ENCODE results near the gene TRAIP. TPM values are rescaled to one million over a fixed set of nuclear protein-coding genes. Genes with fewer than 3 reads are reported as not detected.
"Not testable (repeated sequence)": the region's sequence is repeated elsewhere in the genome, so short reads cannot be mapped to it uniquely, and the experiment has no call there.

Gene TRAIP, protein sequence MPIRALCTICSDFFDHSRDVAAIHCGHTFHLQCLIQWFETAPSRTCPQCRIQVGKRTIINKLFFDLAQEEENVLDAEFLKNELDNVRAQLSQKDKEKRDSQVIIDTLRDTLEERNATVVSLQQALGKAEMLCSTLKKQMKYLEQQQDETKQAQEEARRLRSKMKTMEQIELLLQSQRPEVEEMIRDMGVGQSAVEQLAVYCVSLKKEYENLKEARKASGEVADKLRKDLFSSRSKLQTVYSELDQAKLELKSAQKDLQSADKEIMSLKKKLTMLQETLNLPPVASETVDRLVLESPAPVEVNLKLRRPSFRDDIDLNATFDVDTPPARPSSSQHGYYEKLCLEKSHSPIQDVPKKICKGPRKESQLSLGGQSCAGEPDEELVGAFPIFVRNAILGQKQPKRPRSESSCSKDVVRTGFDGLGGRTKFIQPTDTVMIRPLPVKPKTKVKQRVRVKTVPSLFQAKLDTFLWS
- total RNA-seq (2021; ENCODE audit: unreplicated experiment) (18.5 TPM), Bru-seq, nascent RNA (percentile 54 among the genes with signal in this experiment), BruChase-seq, experiment 1, labeled RNA remaining after a 2-hour chase (percentile 57 among the genes with signal in this experiment), BruChase-seq, experiment 2, labeled RNA remaining after a 6-hour chase (percentile 54 among the genes with signal in this experiment)
- 8.2 TPM for polyA plus RNA-seq (2012; ENCODE audit: insufficient read length)
- long read RNA-seq, transcript TRAIP-201 (15 exons, 2,028 nt): major isoform, 13 of 29 reads
- long read RNA-seq, partial matches to known transcripts: 2 of 29 reads
- long read RNA-seq, other reads (novel, unspliced or antisense): 14 of 29 reads

- CTCF ChIA-PET: no interaction called here
- Histone ChIP-seq H3K9me3 (ENCODE audit: control insufficient read depth, insufficient read depth, low read depth, low read length) (no peaks in the 10 kb centered on the region), H3K4me1 (ENCODE audit: control insufficient read depth, insufficient read depth, low read length) (peaks cover 5% of the 10 kb centered on the region; the same call in 1 of the 2 replicates), H3K27me3 (ENCODE audit: control insufficient read depth, insufficient read depth, low read length) (no peaks in the 10 kb centered on the region), H3K36me3 (ENCODE audit: control insufficient read depth, insufficient read depth, low read length) (peaks cover 2% of the 10 kb centered on the region; the same call in 1 of the 2 replicates), H3K4me3 (ENCODE audit: low read depth in 2 of 2, low read length in 2 of 2) (peak within 1 kb of the TSS; percentile 75 to 84), H3K27ac (ENCODE audit: low read length) (peak within 1 kb of the TSS; percentile 87)
- ATAC-seq (peak; percentile 99), DNase-seq (ENCODE audit: low read depth, low spot score) (peak; percentile 76)
- TF ChIP-seq TCF7L2 (IDR thresholded peaks at IDR 0.05; ENCODE audit: low read depth, low read length) (no peak), POLR2AphosphoS5 (IDR thresholded peaks at IDR 0.05; ENCODE audit: low read depth, low read length) (peak; percentile 65), SIN3A (IDR thresholded peaks at IDR 0.05; ENCODE audit: borderline replicate concordance, insufficient read depth, low read depth, low read length) (peak; percentile 90; the same call in 1 of the 2 replicates)
- TF ChIP-seq, protein P1, sequence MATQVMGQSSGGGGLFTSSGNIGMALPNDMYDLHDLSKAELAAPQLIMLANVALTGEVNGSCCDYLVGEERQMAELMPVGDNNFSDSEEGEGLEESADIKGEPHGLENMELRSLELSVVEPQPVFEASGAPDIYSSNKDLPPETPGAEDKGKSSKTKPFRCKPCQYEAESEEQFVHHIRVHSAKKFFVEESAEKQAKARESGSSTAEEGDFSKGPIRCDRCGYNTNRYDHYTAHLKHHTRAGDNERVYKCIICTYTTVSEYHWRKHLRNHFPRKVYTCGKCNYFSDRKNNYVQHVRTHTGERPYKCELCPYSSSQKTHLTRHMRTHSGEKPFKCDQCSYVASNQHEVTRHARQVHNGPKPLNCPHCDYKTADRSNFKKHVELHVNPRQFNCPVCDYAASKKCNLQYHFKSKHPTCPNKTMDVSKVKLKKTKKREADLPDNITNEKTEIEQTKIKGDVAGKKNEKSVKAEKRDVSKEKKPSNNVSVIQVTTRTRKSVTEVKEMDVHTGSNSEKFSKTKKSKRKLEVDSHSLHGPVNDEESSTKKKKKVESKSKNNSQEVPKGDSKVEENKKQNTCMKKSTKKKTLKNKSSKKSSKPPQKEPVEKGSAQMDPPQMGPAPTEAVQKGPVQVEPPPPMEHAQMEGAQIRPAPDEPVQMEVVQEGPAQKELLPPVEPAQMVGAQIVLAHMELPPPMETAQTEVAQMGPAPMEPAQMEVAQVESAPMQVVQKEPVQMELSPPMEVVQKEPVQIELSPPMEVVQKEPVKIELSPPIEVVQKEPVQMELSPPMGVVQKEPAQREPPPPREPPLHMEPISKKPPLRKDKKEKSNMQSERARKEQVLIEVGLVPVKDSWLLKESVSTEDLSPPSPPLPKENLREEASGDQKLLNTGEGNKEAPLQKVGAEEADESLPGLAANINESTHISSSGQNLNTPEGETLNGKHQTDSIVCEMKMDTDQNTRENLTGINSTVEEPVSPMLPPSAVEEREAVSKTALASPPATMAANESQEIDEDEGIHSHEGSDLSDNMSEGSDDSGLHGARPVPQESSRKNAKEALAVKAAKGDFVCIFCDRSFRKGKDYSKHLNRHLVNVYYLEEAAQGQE (IDR thresholded peaks at IDR 0.05; ENCODE audit: insufficient read depth in 1 of 2, low read depth in 2 of 2, low read length in 1 of 2): no peak
- in situ Hi-C loops (cut with HindIII; ENCODE audit: low pct_unique_long_range_greater_than_20kb, low sequenced_read_pairs): no loop called here
- POLR2A ChIA-PET: no interaction called here
- BruUV-seq (replicated peaks): no TSS peak
- intact Hi-C loops (cut with micrococcal nuclease; ENCODE audit: unreplicated experiment): no loop called here
Measured at GRCh38 chr3:49856181-49857005, at the start of gene TRAIP. TSS of gene TRAIP (minus strand) at chr3:49856564. CDS start at chr3:49856453, 111 bp downstream.

DNA sequence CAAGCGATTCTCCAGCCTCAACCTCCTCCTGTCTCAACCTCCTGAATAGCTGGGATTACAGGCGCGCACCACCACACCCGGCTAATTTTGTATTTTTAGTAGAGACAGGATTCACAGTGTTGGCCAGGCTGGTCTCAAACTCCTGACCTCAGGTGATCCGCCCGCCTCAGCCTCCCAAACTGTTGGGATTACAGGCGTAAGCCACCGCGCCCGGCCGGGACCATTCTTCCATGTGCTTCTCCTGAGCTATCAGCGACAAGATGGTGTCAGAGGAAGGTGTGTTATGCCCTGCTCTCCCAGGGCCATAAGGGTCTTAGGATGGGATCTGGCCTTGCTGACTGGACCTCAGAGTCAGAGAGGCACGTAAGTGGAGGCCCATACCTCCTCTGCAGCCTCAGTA is 48.1 kb upstream of the TRAIP start:
- in situ Hi-C loops (cut with HindIII; ENCODE audit: low pct_unique_long_range_greater_than_20kb, low sequenced_read_pairs); DNase-seq (ENCODE audit: low read depth, low spot score); H3K36me3 ChIP-seq (ENCODE audit: control insufficient read depth, insufficient read depth, low read length); POLR2A ChIA-PET; H3K9me3 ChIP-seq (ENCODE audit: control insufficient read depth, insufficient read depth, low read depth, low read length); intact Hi-C loops (cut with micrococcal nuclease; ENCODE audit: unreplicated experiment); H3K4me3 ChIP-seq (ENCODE audit: low read depth in 2 of 2, low read length in 2 of 2); H3K27me3 ChIP-seq (ENCODE audit: control insufficient read depth, insufficient read depth, low read length); ATAC-seq; BruUV-seq (replicated peaks): not testable (repeated sequence)
- CTCF ChIA-PET: interaction anchor here (0.7 kb wide), 1 partner anchor 101 kb away, joined by 3 read pairs; no protein-coding TSS in a partner anchor
- H3K27ac ChIP-seq (ENCODE audit: low read length): peak overlapping the region; percentile 87
- H3K4me1 ChIP-seq (ENCODE audit: control insufficient read depth, insufficient read depth, low read length): peaks cover 33% of the 10 kb centered on the region

Measured in Panc1 (cell line).